Measurements from ENCODE around the gene HOXD10. TPM values are rescaled to one million over a fixed set of nuclear protein-coding genes. Genes with fewer than 3 reads are reported as not detected.
A peak's percentile ranks its signal among the peaks of the same experiment; 100 is the strongest.

HOXD10 gene
- total RNA-seq, 1 experiment from 2014 or later, result not detected

- Histone ChIP-seq H3K4me3 (ENCODE audit: low read depth in 2 of 2, low read length in 2 of 2) (peak overlapping the region; percentile 54 to 55), H3K9me3 (ENCODE audit: control insufficient read depth, insufficient read depth, low read depth, low read length) (no peaks in the 10 kb centered on the region), H3K27ac (ENCODE audit: low read length) (peak overlapping the region; percentile 77), H3K36me3 (ENCODE audit: control insufficient read depth, insufficient read depth, low read length) (no peaks in the 10 kb centered on the region), H3K27me3 (ENCODE audit: control insufficient read depth, insufficient read depth, low read length) (no peaks in the 10 kb centered on the region), H3K4me1 (ENCODE audit: control insufficient read depth, insufficient read depth, low read length) (peaks cover 17% of the 10 kb centered on the region)
- CTCF ChIA-PET, result no interaction called here
- DNase-seq (ENCODE audit: low read depth, low spot score) (no peak), ATAC-seq (no peak)
- in situ Hi-C loops (cut with HindIII; ENCODE audit: low pct_unique_long_range_greater_than_20kb, low sequenced_read_pairs) (no loop called here), intact Hi-C loops (cut with micrococcal nuclease; ENCODE audit: unreplicated experiment) (no loop called here)
- no TSS peak for BruUV-seq (replicated peaks)
- POLR2A ChIA-PET, result no interaction called here
- TF ChIP-seq CTCF (IDR thresholded peaks at IDR 0.05) (no peak), REST (IDR thresholded peaks at IDR 0.05; ENCODE audit: insufficient read depth in 1 of 2, low read depth in 2 of 2, low read length in 1 of 2) (no peak), SIN3A (IDR thresholded peaks at IDR 0.05; ENCODE audit: borderline replicate concordance, insufficient read depth, low read depth, low read length) (no peak), POLR2AphosphoS5 (IDR thresholded peaks at IDR 0.05; ENCODE audit: low read depth, low read length) (no peak), TCF7L2 (IDR thresholded peaks at IDR 0.05; ENCODE audit: low read depth, low read length) (no peak)
Observed at GRCh38 chr2:176137906-176138305, 21.3 kb downstream of the HOXD10 start.

GRCh38 chr2:176138526-176138922 is 21.9 kb downstream of the HOXD10 start:
- H3K4me3 ChIP-seq (ENCODE audit: low read depth in 2 of 2, low read length in 2 of 2), result peak overlapping the region; percentile 54 to 55
- POLR2A ChIA-PET, result no interaction called here
- intact Hi-C loops (cut with micrococcal nuclease; ENCODE audit: unreplicated experiment), result no loop called here

More at GRCh38 chr2:176138526-176138922, 21.9 kb downstream of the HOXD10 start:
- in situ Hi-C loops (cut with HindIII; ENCODE audit: low pct_unique_long_range_greater_than_20kb, low sequenced_read_pairs), result no loop called here
- no peaks in the 10 kb centered on the region for H3K36me3 ChIP-seq (ENCODE audit: control insufficient read depth, insufficient read depth, low read length)
- BruUV-seq (replicated peaks), result no TSS peak
- TF ChIP-seq REST (IDR thresholded peaks at IDR 0.05; ENCODE audit: insufficient read depth in 1 of 2, low read depth in 2 of 2, low read length in 1 of 2) (no peak), TCF7L2 (IDR thresholded peaks at IDR 0.05; ENCODE audit: low read depth, low read length) (no peak), POLR2AphosphoS5 (IDR thresholded peaks at IDR 0.05; ENCODE audit: low read depth, low read length) (no peak)
- ATAC-seq (no peak), DNase-seq (ENCODE audit: low read depth, low spot score) (no peak)
- H3K9me3 ChIP-seq (ENCODE audit: control insufficient read depth, insufficient read depth, low read depth, low read length), result no peaks in the 10 kb centered on the region
- CTCF ChIA-PET, result interaction anchor here (1.2 kb wide), 1 partner anchor 12 kb away, joined by 4 read pairs; no protein-coding TSS in a partner anchor
- no peaks in the 10 kb centered on the region for H3K27me3 ChIP-seq (ENCODE audit: control insufficient read depth, insufficient read depth, low read length)
- peak overlapping the region; percentile 77 for H3K27ac ChIP-seq (ENCODE audit: low read length)
- peaks cover 11% of the 10 kb centered on the region for H3K4me1 ChIP-seq (ENCODE audit: control insufficient read depth, insufficient read depth, low read length)

All from Panc1 (cell line).